OCI-LY3 (cell line): ENCODE data around the gene LAMC3.

ENCODE experiments used
- H2AFZ ChIP-seq: fragments of 200-600, 300-600 bp; shearing (Covaris generic); 2 replicates; pipeline ENCODE4 v1.6.0; 2014; ENCODE audit warnings: antibody characterized with exemption, low read depth, low read length
- H3K27ac ChIP-seq: fragments of 200-600, 300-600 bp; sonication (generic); 2 replicates; pipeline ENCODE4 v1.5.1; 2014; ENCODE audit warnings: mild to moderate bottlenecking, low read length, moderate library complexity, mixed read lengths
- H3K27me3 ChIP-seq: fragments of 200-600, 300-600 bp; sonication (generic); 2 replicates; pipeline ENCODE4 v1.6.1; 2014; ENCODE audit warnings: low read depth, low read length, mixed read lengths
- H3K36me3 ChIP-seq: fragments of 200-600, 300-600 bp; sonication (generic); replicated peaks from 2 replicates; pipeline ENCODE3; 2014; ENCODE audit warnings: low read depth, low read length, mixed read lengths
- H3K4me1 ChIP-seq: fragments of 300-600, 200-600 bp; sonication (generic); 2 replicates; pipeline ENCODE4 v1.6.1; 2014; ENCODE audit warnings: low read length, mixed read lengths
- H3K4me2 ChIP-seq: fragments of 200-600, 300-600 bp; sonication (generic); 2 replicates; pipeline ENCODE4 v1.6.1; 2014; ENCODE audit warnings: low read length, mixed read lengths
- H3K4me3 ChIP-seq: fragments of 300-600, 200-600 bp; sonication (generic); 2 replicates; pipeline ENCODE4 v1.5.1; 2014; ENCODE audit warnings: antibody characterized with exemption, mild to moderate bottlenecking, low read length, moderate library complexity
- H3K79me2 ChIP-seq: fragments of 300-600, 200-600 bp; shearing (Covaris generic); 2 replicates; pipeline ENCODE4 v1.6.1; 2014; ENCODE audit warnings: mild to moderate bottlenecking, low read length, mixed read lengths
- H3K9ac ChIP-seq: fragments of 300-600, 200-600 bp; shearing (Covaris generic); 2 replicates; pipeline ENCODE4 v1.6.0; 2014; ENCODE audit warnings: mild to moderate bottlenecking, low read length, moderate library complexity
- H3K9me3 ChIP-seq: fragments of 200-600, 300-600 bp; shearing (Covaris generic); 2 replicates; pipeline ENCODE4 v1.6.1; 2014; ENCODE audit warnings: low read length, mixed read lengths; ENCODE audit not compliant: insufficient read depth
- H4K20me1 ChIP-seq: fragments of 200-600, 300-600 bp; sonication (generic); 2 replicates; pipeline ENCODE4 v1.6.1; 2016; ENCODE audit warnings: low read length, mixed read lengths; ENCODE audit not compliant: insufficient read depth
- EZH2phosphoT487 ChIP-seq: fragments of 200-600 bp; shearing (Covaris generic); IDR thresholded peaks from 2 replicates; pipeline ENCODE4 v1.6.1; 2018; ENCODE audit warnings: antibody characterized with exemption, mixed run types, low read depth
- TF ChIP-seq, protein P1 (sequence below): fragments of 200-600, 300-600 bp; sonication (generic); IDR thresholded peaks from 2 replicates; pipeline ENCODE4 v1.5.1; 2014; ENCODE audit warnings: antibody characterized with exemption, low read length, low read depth

The LAMC3 gene

GRCh38 chr9:131029574-131029952 lies 20.6 kb downstream of the LAMC3 start:
- Histone ChIP-seq H3K9ac (no peak overlapping the region), H3K4me3 (no peak overlapping the region), H3K27ac (no peak overlapping the region), H3K36me3 (no peaks in the 10 kb centered on the region), H4K20me1 (no peaks in the 10 kb centered on the region), H3K27me3 (peaks cover 10% of the 10 kb centered on the region), H2AFZ (no peak overlapping the region), H3K79me2 (no peaks in the 10 kb centered on the region), H3K4me1 (peaks cover 3% of the 10 kb centered on the region; the same call in 1 of the 2 replicates), H3K9me3 (no peaks in the 10 kb centered on the region), H3K4me2 (no peak overlapping the region)
- TF ChIP-seq, protein P1, sequence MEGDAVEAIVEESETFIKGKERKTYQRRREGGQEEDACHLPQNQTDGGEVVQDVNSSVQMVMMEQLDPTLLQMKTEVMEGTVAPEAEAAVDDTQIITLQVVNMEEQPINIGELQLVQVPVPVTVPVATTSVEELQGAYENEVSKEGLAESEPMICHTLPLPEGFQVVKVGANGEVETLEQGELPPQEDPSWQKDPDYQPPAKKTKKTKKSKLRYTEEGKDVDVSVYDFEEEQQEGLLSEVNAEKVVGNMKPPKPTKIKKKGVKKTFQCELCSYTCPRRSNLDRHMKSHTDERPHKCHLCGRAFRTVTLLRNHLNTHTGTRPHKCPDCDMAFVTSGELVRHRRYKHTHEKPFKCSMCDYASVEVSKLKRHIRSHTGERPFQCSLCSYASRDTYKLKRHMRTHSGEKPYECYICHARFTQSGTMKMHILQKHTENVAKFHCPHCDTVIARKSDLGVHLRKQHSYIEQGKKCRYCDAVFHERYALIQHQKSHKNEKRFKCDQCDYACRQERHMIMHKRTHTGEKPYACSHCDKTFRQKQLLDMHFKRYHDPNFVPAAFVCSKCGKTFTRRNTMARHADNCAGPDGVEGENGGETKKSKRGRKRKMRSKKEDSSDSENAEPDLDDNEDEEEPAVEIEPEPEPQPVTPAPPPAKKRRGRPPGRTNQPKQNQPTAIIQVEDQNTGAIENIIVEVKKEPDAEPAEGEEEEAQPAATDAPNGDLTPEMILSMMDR = no peak
- no peak for TF ChIP-seq EZH2phosphoT487

GRCh38 chr9:131030239-131031004 lies 21.4 kb downstream of the LAMC3 start:
- H3K4me1 ChIP-seq = peaks cover 3% of the 10 kb centered on the region; the same call in 1 of the 2 replicates

GRCh38 chr9:131031005-131031641 lies 22.1 kb downstream of the LAMC3 start:
- no peak overlapping the region for H3K4me3 ChIP-seq
- H3K36me3 ChIP-seq = no peaks in the 10 kb centered on the region
- H4K20me1 ChIP-seq = no peaks in the 10 kb centered on the region
- no peak overlapping the region for H3K4me2 ChIP-seq
- H3K27ac ChIP-seq = no peak overlapping the region
- H2AFZ ChIP-seq = no peak overlapping the region
- H3K4me1 ChIP-seq = peaks cover 3% of the 10 kb centered on the region; the same call in 1 of the 2 replicates
- no peak overlapping the region for H3K9ac ChIP-seq
- H3K9me3 ChIP-seq = no peaks in the 10 kb centered on the region
- TF ChIP-seq EZH2phosphoT487 = no peak
- TF ChIP-seq, protein P1 = no peak
- H3K27me3 ChIP-seq = peaks cover 3% of the 10 kb centered on the region; the same call in 1 of the 2 replicates
- no peaks in the 10 kb centered on the region for H3K79me2 ChIP-seq

More at GRCh38 chr9:131030239-131031004, 21.4 kb downstream of the LAMC3 start:
- Histone ChIP-seq H3K27ac (no peak overlapping the region), H3K4me3 (no peak overlapping the region), H3K79me2 (no peaks in the 10 kb centered on the region), H3K36me3 (no peaks in the 10 kb centered on the region), H3K9ac (no peak overlapping the region), H3K27me3 (peaks cover 5% of the 10 kb centered on the region), H4K20me1 (no peaks in the 10 kb centered on the region), H3K9me3 (no peaks in the 10 kb centered on the region), H2AFZ (no peak overlapping the region), H3K4me2 (no peak overlapping the region)
- TF ChIP-seq EZH2phosphoT487 = no peak
- TF ChIP-seq, protein P1 = no peak

- Histone ChIP-seq H3K4me1 (peaks cover 3% of the 10 kb centered on the region; the same call in 1 of the 2 replicates), H2AFZ (no peak overlapping the region), H3K4me2 (no peak overlapping the region), H3K4me3 (no peak overlapping the region), H3K79me2 (no peaks in the 10 kb centered on the region), H3K9me3 (no peaks in the 10 kb centered on the region), H3K9ac (no peak overlapping the region), H3K27me3 (peaks cover 3% of the 10 kb centered on the region; the same call in 1 of the 2 replicates), H4K20me1 (no peaks in the 10 kb centered on the region), H3K36me3 (no peaks in the 10 kb centered on the region), H3K27ac (no peak overlapping the region)
- TF ChIP-seq EZH2phosphoT487 = no peak
- TF ChIP-seq, protein P1 = no peak
These were observed 22.6 kb downstream of the LAMC3 start for GRCh38 chr9:131031642-131032005.
